Uterus (tissue), 4 donors: ENCODE data around the gene TTC24. TPM values are rescaled to one million over a fixed set of nuclear protein-coding genes. Genes with fewer than 3 reads are reported as not detected.
A peak's percentile ranks its signal among the peaks of the same experiment; 100 is the strongest.

ENCODE experiments used
- DNase-seq, 2 donors: peaks; one replicate each; pipeline ENCODE4 v3.0.0-alpha.2; 2019 to 2020
- H3K27ac ChIP-seq, 2 donors: fragments of 200-600 bp; sonication (generic); 1 replicate in 1 of 2; 2 replicates in 1 of 2; pipeline ENCODE4 v1.5.1; 2016 to 2018
- H3K27me3 ChIP-seq, 2 donors: fragments of 200-600 bp; sonication (generic); one replicate each; pipeline ENCODE4 v1.5.1; 2018 to 2019; ENCODE audit warnings: control low read depth in 1 of 2
- H3K36me3 ChIP-seq, 2 donors: fragments of 200-600 bp; sonication (generic); one replicate each; pipeline ENCODE4 v1.5.1; 2019; ENCODE audit warnings: control low read depth in 1 of 2
- H3K4me1 ChIP-seq, 2 donors: fragments of 200-600 bp; sonication (generic); one replicate each; pipeline ENCODE4 v1.5.1; 2018 to 2019; ENCODE audit warnings: control low read depth in 1 of 2
- H3K4me3 ChIP-seq, 2 donors: fragments of 200-600 bp; sonication (generic); 1 replicate in 1 of 2; 2 replicates in 1 of 2; pipeline ENCODE4 v1.5.1; 2018 to 2019; ENCODE audit warnings: mild to moderate bottlenecking in 1 of 2
- H3K9me3 ChIP-seq, 2 donors: fragments of 200-600 bp; sonication (generic); one replicate each; pipeline ENCODE4 v1.5.1; 2019; ENCODE audit warnings: control low read depth in 1 of 2
- POLR2A ChIP-seq, 2 donors: fragments of 450-650 bp; IDR thresholded peaks; one replicate each; pipeline ENCODE4 v1.6.1; 2016; ENCODE audit warnings: antibody characterized with exemption in 2 of 2, mild to moderate bottlenecking in 1 of 2, moderate library complexity in 1 of 2
- intact Hi-C: fragments of 100-400 bp; cut with DNase I; formaldehyde crosslinking; loops from one replicate; pipeline ENCODE4 v1.15.1; 2023; ENCODE audit warnings: low total_unique reads
- total RNA-seq, 4 donors: library from RNA; depleted of rRNA in 3 of 4; stranded (reverse); fragments of >200 nt in 3 of 4; gene quantifications; one replicate each; pipeline versions ENCODE4 v1.1.0 to v1.2.4, GENCODE V29; 2014 to 2023
- TF ChIP-seq, protein P1 (sequence below), 4 experiments: fragments of 200-600 bp in 2 of 4; fragments of 450-650 bp in 2 of 4; sonication (generic) in 2 of 4; IDR thresholded peaks; one replicate each; pipeline ENCODE4 v1.5.1; 2016 to 2019; ENCODE audit warnings: antibody characterized with exemption in 4 of 4, mild to moderate bottlenecking in 2 of 4, moderate library complexity in 1 of 4
- donor health status: DM: yes; HTN: yes; CAD: no.

Gene TTC24
- total RNA-seq, 4 donors from 2014 or later = not detected

DNA sequence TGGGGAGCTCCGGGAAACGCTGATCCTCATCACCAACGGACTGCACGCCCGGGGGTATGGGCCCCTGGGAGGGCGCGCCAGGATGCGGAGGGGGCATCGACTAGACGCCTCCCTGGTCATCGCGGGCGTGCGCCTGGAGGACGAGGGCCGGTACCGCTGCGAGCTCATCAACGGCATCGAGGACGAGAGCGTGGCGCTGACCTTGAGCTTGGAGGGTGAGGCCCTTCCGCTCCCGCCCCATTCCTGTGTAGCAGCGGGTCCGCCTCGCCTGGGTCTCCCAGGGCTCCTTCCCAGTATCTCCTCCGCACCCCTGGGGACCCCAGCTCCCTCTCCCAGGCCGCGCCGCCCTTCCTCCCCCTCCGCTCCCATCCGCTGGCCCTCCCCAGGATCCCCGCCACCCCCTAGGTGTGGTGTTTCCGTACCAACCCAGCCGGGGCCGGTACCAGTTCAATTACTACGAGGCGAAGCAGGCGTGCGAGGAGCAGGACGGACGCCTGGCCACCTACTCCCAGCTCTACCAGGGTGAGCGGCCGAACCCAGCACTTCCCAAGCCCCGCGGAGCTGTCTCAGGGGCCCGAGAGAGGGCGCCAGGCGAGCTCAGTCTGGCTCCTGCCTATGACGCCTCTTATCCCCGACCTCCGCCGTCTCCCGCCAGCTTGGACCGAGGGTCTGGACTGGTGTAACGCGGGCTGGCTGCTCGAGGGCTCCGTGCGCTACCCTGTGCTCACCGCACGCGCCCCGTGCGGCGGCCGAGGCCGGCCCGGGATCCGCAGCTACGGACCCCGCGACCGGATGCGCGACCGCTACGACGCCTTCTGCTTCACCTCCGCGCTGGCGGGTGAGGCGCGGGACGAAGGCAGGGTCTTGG is 44.7 kb downstream of the TTC24 start:
- TF ChIP-seq POLR2A (IDR thresholded peaks at IDR 0.05) = peak in 1 of 2 donors; percentile 23
- TF ChIP-seq, protein P1, sequence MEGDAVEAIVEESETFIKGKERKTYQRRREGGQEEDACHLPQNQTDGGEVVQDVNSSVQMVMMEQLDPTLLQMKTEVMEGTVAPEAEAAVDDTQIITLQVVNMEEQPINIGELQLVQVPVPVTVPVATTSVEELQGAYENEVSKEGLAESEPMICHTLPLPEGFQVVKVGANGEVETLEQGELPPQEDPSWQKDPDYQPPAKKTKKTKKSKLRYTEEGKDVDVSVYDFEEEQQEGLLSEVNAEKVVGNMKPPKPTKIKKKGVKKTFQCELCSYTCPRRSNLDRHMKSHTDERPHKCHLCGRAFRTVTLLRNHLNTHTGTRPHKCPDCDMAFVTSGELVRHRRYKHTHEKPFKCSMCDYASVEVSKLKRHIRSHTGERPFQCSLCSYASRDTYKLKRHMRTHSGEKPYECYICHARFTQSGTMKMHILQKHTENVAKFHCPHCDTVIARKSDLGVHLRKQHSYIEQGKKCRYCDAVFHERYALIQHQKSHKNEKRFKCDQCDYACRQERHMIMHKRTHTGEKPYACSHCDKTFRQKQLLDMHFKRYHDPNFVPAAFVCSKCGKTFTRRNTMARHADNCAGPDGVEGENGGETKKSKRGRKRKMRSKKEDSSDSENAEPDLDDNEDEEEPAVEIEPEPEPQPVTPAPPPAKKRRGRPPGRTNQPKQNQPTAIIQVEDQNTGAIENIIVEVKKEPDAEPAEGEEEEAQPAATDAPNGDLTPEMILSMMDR (IDR thresholded peaks at IDR 0.05) = peak in 3 of 4 experiments; percentile 22 to 45 (median 36)
- Histone ChIP-seq H3K9me3 (no peaks in the 10 kb centered on the region), H3K36me3 (no peaks in the 10 kb centered on the region), H3K27ac (peak overlapping the region; percentile 60 to 66), H3K4me3 (peak overlapping the region; percentile 33 to 38), H3K27me3 (peaks cover 0 to 17% of the 10 kb centered on the region in 2 donors), H3K4me1 (no peaks in the 10 kb centered on the region)
- DNase-seq = peak; percentile 52 to 63
- intact Hi-C loops = no loop called here

DNA sequence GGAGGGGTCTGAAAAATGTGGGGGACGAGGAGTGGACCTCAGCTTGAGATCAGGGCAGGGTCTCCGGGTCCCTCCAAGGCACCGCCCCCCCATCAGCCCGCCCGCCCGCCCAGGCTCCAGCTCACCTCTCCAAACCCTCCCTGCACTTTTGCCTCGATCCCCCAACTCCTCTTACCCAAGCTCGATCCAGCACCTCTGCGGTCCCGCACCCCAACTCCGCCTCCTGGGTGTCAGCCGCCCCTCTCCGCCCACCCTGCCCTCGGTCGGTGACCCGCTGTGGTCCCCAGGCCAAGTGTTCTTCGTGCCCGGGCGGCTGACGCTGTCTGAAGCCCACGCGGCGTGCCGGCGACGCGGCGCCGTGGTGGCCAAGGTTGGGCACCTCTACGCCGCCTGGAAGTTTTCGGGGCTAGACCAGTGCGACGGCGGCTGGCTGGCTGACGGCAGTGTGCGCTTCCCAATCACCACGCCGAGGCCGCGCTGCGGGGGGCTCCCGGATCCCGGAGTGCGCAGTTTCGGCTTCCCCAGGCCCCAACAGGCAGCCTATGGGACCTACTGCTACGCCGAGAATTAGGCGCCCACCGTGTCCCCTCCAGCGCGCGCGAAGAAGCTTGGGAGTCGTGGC is 45.4 kb downstream of the TTC24 start:
- H3K9me3 ChIP-seq = no peaks in the 10 kb centered on the region
- TF ChIP-seq POLR2A (IDR thresholded peaks at IDR 0.05) = no peak
- TF ChIP-seq, protein P1 (IDR thresholded peaks at IDR 0.05) = no peak
- peak overlapping the region; percentile 60 to 66 for H3K27ac ChIP-seq
- H3K27me3 ChIP-seq = peaks cover 0 to 17% of the 10 kb centered on the region in 2 donors
- DNase-seq = no peak
- H3K4me1 ChIP-seq = no peaks in the 10 kb centered on the region
- H3K4me3 ChIP-seq = peak overlapping the region; percentile 33 to 38
- intact Hi-C loops = no loop called here
- H3K36me3 ChIP-seq = no peaks in the 10 kb centered on the region

DNA sequence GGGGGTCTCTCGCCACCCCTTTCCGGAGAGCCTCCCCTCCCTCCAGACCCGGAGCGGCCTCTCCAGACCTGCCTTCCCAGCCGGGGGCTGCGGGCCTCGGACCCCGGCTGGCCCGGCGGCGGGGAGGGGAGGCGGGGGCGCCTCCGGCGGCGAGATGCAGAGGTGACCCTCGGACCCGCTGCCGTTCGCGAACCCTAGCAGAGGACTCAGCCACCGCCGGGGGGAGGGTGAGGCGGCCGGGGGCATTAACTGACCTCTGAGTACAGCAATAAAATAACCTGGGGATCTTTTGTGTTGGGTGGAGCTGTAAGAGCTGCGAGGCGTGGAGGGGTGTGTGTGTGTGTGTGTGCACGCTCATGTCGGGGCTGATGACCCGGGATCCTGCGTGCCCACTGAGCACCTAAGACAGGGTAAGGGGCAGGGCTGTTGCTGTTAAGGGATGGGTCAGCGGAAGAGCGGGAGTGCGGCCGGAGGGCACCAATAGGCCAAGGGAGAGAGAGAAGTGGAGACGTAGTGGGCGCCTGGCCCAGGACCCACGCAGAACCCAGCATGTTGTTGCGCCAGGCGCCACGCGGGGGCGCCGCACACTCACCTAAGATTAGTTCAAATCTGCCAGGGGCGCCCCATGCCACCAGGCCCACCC is 46.0 kb downstream of the TTC24 start:
- peak; percentile 61 to 62 for DNase-seq

DNA sequence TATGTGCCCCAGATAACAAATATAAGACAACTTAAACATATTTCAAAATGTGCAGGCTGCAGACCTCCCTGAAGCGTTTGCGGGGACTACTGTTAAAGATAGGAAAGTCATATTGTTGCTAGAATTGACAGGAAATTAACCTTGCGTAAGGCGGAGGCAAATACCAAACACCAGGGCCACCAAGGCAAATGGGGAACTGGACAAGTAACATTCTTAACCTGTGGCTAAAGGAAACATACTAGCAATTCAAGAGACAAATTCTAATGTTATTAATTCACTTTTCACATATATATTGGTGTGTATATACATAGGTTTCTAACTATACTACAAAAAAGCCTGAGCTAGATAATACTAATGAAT is 46.5 kb downstream of the TTC24 start:
- Histone ChIP-seq H3K27me3 (peaks cover 0 to 23% of the 10 kb centered on the region in 2 donors), H3K4me3 (no peak overlapping the region), H3K4me1 (no peaks in the 10 kb centered on the region), H3K9me3 (no peaks in the 10 kb centered on the region), H3K36me3 (no peaks in the 10 kb centered on the region), H3K27ac (no peak overlapping the region)
- no peak for DNase-seq
- intact Hi-C loops = no loop called here
- TF ChIP-seq, protein P1 (IDR thresholded peaks at IDR 0.05) = no peak
- peak in 1 of 2 donors; percentile 2 for TF ChIP-seq POLR2A (IDR thresholded peaks at IDR 0.05)

More for the DNA sequence above, 46.0 kb downstream of the TTC24 start:
- peak in 1 of 2 donors; percentile 23 for TF ChIP-seq POLR2A (IDR thresholded peaks at IDR 0.05)
- TF ChIP-seq, protein P1 (IDR thresholded peaks at IDR 0.05) = peak; percentile 69 to 88 (median 78)
- intact Hi-C loops = no loop called here
- Histone ChIP-seq H3K27ac (peak overlapping the region; percentile 60 to 66), H3K36me3 (no peaks in the 10 kb centered on the region), H3K27me3 (peaks cover 0 to 21% of the 10 kb centered on the region in 2 donors), H3K9me3 (no peaks in the 10 kb centered on the region), H3K4me1 (no peaks in the 10 kb centered on the region), H3K4me3 (peak overlapping the region; percentile 33 to 38)
